NCI-H524 (cell line): ENCODE results near the gene RAB44.
"Not testable (repeated sequence)": the region's sequence is repeated elsewhere in the genome, so short reads cannot be mapped to it uniquely, and the experiment has no call there.

ENCODE experiments used
- DNase-seq, 2 experiments: peaks; one replicate each; lab custom pipeline; 2025; lab: John Stamatoyannopoulos, UW

RAB44 gene, protein sequence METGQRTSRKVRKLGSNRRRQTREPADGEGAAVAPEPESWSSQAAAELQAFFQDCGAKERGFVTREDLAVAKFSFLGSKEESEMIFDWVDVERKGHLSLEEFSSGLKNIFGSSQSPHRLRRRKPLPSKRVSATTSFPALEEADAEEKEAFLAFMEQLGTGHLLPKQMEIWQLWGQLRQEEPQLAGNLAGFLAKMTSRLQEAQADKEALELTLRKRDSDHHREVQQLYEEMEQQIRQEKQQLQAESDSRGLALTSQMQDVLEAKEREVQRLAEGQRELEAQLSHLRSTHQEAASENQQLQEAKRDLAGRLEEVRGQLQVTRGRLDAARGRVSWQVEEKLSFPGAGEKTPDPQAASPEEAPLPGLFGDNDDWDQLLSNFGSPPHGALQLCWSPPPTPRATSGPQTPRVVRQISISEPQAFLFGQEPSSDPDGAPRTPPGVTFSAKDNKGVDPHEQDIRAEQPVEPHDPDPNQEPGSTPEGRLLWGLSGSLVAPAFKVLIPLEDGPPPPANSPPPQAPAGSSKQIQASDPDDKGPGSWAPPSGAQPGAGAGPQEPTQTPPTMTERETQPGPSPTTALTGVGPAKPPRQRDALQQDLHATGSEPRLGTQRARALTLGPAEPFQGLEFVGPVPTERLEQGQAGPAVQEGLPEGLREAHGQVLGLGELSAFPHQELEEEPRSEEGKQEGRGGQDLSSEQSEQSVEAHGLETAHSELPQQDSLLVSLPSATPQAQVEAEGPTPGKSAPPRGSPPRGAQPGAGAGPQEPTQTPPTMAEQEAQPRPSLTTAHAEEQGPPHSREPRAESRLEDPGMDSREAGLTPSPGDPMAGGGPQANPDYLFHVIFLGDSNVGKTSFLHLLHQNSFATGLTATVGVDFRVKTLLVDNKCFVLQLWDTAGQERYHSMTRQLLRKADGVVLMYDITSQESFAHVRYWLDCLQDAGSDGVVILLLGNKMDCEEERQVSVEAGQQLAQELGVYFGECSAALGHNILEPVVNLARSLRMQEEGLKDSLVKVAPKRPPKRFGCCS

DNA sequence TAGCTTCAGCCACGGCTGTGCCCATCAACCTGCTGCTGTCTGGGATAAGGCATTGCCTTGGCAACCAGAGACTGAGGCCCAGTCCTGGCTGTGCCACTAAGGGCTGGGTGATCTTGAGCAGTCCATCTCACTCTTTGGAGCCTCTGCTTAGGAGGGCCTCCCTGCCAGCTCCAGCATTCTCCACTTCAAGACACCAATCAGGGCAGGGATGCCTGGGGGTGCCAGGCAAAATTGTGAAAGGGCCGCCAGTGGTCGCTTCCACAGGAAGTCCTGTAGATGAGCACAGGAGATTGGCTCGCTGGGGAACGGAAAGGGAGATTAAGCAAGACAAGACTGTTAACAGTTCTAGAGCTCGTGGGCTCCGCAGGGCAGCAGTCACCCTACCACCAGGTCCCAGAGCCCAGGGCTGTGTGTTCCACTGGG, at the start of gene RAB44:
Gene RAB44 (plus strand): TSS at position 346 of the 423 bp plus-strand sequence. CDS start 6,410 bp downstream, outside the sequence.
- DNase-seq, result no peak

DNA sequence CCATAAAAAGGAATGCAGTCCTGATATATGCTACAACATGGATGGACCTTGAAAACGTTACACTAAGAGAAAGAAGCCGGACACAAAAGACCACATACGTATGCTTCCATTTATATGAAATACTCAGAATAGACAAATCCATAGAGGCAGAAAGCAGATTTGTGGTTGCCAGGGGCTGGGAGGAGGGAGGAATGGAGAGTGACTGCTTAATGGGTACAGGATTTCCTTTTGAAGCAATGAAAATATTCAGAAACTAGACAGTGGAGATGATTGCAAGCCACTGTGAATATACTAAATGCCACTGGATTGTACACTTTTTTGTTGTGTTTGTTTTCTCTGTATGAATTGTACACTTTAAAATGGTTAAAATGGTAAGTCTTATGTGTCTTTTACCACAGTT, 48.5 kb upstream of the RAB44 start:
- no peak for DNase-seq

DNA sequence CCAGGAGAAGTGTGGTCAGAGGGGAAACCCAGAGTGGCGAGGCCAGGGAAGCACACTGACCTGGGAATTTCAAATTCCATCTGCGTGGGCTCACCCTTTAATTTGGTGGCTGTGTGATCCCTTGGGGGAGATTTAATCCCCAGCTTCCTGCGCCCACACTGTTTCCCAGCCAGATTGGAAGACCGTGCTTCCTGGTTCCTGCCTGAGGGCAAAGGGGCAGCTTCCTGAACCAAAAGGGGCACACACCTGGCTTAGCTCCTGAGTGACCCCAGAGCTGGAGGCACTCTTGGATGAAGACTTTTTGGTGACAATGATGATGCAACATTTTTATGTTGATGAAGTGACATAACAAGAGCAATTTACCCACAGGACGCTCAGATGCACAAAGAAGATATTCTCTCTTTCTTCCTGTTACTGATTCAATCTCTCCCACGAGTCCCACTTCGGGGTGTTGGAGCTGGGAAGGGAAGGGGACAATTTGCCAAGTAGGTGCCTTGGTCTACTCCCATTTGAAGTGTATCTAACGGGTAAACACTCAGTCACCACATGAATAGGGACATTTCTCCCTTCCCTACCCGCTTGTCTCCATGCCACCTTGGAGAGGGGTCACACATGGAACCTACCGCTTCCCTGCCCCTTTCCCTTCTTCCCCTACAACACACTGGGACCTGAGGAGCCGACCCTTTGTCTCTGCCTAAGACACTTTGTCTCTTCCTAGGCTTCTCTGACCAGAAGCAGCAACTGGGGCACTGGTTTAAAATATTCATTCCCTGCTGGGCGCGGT, 47.7 kb upstream of the RAB44 start:
- no peak for DNase-seq

DNA sequence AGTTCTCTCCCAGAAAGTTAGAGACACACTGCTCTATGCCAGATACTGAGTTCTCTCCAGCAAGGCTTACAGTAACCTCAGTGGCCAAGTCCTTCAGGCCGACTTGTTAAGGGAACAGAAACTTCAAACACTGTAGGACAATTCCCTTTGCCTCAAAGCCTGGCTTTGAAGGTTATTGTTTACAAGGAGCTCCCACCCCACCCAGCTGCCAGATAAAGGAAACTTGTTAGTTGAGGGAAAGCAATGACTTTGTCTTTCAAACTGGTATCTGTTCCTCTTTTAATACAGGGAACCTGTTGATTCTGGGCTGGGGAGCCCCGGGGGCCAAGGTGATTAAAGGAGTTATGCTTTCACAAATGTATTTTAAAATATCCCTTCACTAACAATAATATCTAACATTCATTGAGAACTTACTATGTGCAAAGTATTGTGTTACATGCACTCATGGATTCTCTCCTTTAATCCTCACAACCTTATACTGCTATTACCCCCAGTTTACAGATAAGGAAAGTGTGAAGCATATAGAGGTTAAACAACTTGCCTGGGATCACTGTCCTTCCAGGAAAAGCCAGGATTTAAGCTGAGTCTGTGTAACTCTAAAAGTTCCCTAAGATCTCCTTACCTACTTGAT, 46.7 kb upstream of the RAB44 start:
- DNase-seq, result no peak

DNA sequence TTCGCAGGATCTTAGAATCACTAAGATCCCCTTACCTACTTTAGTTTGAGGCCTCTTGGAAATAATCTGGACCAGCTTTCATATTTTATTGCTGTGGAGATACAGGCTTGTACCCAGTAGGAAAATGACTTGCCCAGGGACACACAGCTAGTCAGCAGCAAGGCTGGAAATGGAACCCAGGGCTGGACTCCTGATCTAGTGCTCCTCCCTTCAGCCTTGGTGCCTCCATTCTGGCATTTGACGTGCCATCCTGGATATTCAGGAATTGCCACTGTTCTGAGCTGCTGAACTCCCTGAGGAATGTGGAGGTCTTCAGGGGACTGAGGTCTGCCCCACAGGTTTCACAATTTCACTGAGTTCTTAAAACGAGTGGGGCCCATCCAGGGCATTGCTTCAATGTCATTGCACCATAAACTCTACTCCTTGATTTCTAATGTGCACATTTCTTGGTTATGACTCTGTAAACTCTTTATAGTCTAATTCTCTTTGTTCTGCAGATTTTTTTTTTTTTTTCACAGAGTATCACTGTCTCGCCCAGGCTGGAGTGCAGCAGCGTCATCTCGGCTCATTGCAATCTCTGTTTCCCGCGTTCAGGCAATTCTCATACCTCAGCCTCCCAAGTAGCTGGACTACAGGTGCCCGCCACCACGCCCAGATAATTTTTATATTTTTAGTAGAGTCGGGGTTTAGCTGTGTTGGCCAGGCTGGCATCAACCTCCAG, 45.8 kb upstream of the RAB44 start:
- no peak for DNase-seq

DNA sequence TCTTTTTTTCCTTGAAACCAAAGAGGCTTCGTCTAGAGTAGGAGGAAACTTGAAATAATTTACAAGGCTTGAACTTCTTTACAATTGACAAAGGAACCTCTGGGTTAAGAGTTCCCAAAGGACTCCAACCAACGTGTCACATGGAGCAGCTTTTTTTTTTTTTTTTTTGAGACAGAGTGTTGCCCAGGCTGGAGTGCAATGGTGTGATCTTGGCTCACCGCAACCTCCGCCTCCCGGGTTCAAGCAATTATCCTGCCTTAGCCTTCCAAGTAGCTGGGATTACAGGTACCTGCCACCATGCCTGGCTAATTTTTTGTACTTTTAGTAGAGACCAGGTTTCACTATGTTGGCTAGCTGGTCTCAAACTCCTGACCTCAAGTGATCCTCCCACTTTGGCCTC, 43.2 kb upstream of the RAB44 start:
- not testable (repeated sequence) for DNase-seq

DNA sequence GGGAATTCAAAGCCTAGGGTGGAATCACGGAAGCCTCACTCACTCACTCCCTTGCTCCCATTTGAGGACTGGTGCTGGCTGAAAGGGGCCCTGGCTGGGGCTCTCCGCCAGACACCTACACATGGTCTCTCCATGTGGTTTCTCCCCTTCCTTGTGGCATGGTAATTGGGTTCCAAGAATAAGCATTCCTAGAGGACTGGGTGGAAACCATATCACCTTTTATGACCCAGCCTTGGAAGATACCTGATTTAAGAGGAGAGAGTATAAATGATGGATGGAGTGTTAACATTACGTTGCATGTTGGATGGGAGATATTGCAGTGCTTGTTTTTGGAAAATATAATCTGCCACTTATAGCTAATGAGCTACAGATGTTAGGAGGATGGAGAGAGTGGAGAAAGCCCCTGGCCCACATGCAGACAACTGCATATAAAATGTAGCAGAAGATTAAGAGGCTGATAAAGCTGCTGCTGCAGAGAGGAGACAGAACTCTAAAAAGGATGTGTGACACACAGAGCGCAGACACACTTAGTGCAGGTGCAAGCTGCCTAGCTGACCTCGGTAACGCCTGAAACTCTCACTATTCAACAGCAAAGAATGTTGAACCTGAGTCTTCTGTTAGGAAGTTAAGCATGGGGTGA, 42.4 kb upstream of the RAB44 start:
- DNase-seq, result peak; percentile 70 to 85

DNA sequence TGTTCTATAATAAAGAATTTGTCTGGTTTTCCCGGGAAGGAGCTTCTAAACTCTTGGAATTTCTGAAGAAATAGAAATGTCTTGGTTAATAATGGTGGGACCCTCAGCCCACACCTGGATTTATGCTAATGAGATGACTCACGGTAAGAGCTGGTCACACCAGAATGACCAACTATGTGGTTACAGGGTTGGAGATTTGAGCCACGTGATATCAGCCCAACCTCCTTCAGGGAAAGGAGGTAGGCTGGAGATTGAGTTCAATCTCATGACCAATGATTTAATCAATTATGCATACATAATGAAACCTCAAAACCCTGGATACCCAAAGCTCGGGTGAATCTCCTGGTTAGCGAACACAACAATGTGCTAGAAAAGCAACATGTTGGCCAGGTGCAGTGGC, 41.2 kb upstream of the RAB44 start:
- DNase-seq, result no peak

DNA sequence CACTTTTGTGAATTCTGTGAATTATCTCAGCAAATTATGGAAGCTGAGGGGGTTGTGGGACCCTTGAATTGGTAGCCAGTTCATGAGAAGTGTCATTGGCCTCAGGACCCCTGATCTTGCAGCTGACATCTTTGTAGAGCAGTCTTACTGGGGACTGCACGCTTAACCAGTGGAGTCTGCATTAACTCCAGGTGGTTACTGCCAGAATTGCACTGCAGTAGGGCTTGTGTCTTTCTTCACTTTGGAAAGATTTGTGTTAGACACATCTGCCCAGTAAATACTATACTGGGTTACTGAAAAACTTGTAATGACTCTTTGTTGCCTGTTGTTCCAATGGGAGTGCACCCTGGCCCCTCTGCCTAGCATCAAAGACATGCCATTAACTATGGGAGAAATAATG, 40.4 kb upstream of the RAB44 start:
- peak in 1 of 2 experiments; percentile 23 for DNase-seq

DNA sequence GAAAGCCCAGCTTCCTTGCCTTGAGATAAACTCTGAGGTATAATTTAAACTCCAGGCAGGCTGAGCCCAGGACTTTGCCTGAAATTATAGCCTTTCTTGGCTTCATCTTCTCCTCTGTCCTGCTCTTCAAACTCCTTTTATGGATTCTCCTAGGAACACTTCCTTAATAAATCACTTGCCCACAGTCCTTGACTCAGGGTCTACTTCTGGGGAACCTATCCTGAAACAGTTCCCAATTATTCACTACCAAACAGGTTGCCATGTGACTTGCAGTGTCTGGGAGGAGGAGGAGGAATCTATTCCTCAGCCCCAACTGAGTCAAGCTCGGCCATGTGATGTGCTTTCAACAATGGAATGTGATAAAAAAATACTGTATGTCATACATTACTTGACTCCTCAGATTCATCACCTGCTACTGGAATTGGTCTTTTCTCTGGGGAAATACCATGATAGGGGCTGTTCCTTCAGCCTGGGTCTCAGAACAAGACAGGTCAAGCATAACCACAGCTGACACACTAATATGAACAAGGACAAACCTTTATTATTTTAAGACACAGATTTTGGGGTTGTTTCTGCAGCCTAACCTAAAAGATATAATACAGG, 39.6 kb upstream of the RAB44 start:
- DNase-seq, result no peak

DNA sequence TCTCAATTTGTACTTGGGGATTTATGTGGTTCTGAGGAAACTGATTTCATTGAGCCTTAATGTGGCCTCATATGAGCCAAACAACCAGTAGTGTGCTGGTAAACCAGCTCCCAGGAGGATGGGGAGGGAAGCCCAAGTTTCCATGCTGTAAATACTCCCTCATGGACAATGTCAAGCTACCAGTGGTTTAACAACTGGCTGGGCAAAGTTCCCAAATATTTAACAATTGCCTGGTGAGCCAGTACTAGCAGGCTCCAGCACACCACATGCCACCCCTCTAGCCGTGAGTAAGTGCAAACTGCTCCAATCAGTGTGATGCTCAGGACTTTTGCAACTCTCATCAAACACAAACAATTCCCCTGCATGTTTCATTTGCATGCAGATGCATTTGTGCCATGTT, 38.4 kb upstream of the RAB44 start:
- DNase-seq, result no peak

DNA sequence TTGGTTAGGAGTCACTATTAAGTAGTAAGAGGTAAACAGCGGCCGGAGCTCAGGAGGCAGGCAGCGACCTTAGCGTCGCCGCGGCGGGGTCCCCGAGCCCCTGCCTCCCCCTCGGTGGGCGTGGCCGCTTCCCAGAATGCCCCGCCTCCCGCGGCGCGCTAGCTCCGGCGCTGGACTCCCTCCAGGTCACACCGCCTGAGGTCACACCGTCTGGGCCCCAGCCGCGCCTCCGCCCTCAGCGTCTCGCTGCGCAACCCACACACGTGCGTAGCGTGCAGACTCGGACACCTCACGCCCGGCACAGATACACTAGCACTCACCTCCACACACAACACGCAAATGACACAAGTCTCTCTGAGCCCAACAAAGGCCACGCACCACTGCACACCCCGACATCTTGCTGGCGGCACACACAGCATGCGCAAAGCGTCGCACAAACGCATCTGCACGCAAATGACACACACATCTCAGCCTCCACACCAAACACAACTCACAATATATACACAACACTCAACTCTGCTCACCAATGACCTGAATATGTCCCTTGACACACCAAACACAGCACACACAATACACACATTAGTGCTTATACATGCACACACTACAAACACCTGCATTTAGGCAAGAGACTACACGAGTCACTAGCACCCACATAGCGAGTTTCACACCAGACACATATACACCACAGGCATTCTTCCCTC, 36.7 kb upstream of the RAB44 start:
- no peak for DNase-seq

DNA sequence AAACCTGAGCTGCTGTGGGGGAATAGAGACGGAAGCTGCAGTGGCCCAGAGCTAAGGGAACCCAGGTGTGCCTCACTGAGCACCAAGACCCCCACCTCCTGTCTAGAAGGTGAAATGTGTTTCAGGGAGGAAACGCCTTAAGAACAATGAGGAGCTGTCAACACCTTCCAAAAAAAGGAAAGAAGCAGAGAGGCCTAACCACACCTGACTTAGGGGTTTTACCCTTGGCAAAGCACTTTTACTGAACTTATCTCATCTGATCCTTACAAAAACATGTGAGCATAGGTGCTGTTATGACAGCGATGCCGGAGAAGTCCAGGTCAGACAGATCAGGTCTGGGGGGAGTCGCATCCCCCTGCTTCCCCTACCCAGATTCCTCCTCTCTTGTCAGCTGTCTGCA, 35.2 kb upstream of the RAB44 start:
- DNase-seq, result no peak

DNA sequence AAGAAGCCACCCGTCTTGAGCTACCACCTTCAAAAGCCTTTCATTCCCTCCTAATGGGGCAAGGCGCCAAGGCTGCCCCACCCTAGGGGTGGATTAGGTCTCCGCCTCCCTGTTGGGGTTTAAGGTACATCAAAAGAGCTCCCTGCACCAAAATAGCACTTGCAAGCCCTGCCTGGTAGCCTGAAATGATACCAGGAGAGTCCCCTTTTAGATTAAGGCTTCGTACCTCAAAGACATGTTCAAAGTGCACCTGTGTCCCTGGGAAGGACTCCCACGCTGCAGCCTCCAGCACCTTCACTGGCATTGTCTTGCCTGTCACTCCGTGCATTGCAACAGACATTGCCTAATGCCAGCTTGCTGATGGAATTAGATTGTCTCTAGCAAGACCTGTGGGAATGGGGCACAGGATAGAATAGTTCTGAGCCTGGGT, 34.8 kb upstream of the RAB44 start:
- no peak for DNase-seq

DNA sequence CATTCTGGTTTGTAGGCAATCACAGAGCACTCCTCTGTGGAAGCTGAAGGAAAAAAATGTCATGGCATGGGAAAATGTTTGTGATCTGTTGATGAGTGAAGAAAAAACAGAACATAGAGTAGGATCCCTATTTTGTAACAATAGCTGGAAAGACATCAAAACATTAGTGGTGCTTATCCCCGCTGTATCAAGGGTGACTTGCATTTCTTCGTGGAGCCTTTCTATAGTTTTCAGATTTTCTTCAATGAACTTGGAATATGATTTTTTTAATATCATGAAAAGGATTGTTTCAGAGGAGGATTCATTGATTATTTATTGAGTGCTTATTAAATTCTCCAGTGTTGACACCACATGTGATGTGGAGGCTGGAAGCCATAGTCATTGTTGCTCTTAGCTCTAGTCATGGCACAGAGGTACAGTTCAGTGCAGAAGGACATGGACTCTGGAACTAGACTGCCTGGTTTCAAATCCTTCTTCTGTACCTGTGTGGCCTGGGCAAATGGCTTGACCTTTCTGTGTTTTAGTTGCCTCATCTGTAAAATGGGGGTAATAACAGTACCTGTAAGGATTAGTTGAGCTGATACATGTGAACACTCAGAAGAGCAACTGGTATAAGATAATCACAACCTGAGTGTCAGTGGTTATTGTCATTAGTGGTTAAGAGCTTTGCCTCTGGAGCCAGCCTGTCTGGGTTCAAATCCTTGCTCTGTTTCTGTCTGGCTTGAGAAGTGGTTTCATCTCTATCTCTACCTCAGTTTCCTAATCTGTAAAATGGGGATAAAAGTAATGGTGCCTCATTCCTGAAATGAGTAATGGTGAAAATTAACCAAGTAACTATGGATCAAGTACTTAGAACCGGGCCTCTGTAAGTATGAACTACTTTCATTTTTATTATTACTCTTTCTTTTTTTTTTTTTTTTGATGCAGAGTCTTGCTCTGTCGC, 33.9 kb upstream of the RAB44 start:
- DNase-seq, result no peak

DNA sequence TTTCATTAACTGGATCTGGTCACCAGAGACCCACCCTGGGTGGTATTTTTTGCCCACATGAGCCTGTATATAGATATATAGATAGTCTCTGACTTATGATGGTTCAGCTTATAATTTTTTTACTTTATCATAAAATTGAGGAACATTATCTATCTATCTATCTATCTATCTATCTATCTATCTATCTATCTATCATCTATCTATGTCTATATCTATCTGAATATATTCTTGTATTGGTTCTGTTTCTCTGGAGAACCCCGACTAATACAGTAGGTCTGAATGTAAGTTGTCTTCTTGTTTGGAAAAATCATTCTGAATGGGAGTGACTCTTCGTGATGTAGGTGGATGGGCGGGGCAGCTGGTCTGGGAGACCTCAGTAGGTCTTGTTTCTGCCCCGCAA, 32.4 kb upstream of the RAB44 start:
- DNase-seq, result no peak

DNA sequence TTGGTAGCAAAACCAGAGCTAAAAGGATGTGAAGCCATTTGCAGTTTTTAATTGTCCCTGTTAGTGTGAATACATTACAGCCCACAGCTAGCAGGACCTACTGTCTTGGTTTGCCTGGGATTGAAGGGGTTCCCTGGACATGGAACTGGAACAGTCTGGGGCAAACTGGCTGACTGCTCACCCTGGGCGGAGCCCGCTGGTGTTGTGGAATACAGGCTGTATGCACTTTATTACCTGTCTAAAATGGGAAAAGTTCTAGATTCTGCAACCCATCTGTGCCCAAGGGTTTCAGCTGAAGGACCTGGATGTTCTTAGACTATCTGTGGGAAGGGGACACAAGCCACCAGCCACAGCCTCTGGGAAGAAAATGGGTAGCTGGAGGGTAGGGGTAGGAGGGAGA, 31.3 kb upstream of the RAB44 start:
- no peak for DNase-seq
